H1 (cell line): Measurements from ENCODE around the gene TRIM61.
"Not testable (repeated sequence)": the region's sequence is repeated elsewhere in the genome, so short reads cannot be mapped to it uniquely, and the experiment has no call there.

Source experiments
- CEBPB ChIP-seq: IDR thresholded peaks from 2 replicates; pipeline ENCODE4 v1.6.1; 2012; ENCODE audit warnings: low read depth, low read length
- CHD1 ChIP-seq: IDR thresholded peaks from 2 replicates; pipeline ENCODE4 v1.6.1; 2012; ENCODE audit warnings: low read depth, low read length, improper control_type of control experiment
- CTCF ChIP-seq, 3 experiments: IDR thresholded peaks; 1 replicate in 2 of 3; 2 replicates in 1 of 3; pipeline versions ENCODE4 v1.5.1 to v1.6.1; 2011; ENCODE audit warnings: low read length in 3 of 3, mild to moderate bottlenecking in 3 of 3, inconsistent platforms in 2 of 3, low read depth in 1 of 3, moderate library complexity in 1 of 3; ENCODE audit not compliant: insufficient read depth in 1 of 3; ENCODE audit errors: control extremely low read depth in 1 of 3
- EP300 ChIP-seq, 2 experiments: IDR thresholded peaks; 1 replicate in 1 of 2; 2 replicates in 1 of 2; pipeline ENCODE4 v1.6.1; 2011 to 2012; ENCODE audit warnings: low read depth in 2 of 2, low read length in 2 of 2, mild to moderate bottlenecking in 2 of 2, borderline replicate concordance in 1 of 2, inconsistent platforms in 1 of 2, moderate library complexity in 1 of 2
- MAX ChIP-seq: IDR thresholded peaks from 2 replicates; pipeline ENCODE4 v1.6.1; 2012; ENCODE audit warnings: inconsistent platforms
- NANOG ChIP-seq: IDR thresholded peaks from 2 replicates; pipeline ENCODE4 v1.6.1; 2011; ENCODE audit warnings: low read length, low read depth, mild to moderate bottlenecking, inconsistent platforms; ENCODE audit not compliant: insufficient read depth, poor library complexity, severe bottlenecking
- POLR2A ChIP-seq, 2 experiments: IDR thresholded peaks; 1 replicate in 1 of 2; 2 replicates in 1 of 2; pipeline ENCODE4 v1.6.1; 2011; ENCODE audit warnings: low read depth in 2 of 2, low read length in 2 of 2, mild to moderate bottlenecking in 2 of 2; ENCODE audit errors: control extremely low read depth in 1 of 2
- POLR2AphosphoS5 ChIP-seq: IDR thresholded peaks from 2 replicates; pipeline ENCODE4 v1.6.1; 2011; ENCODE audit warnings: low read depth, low read length
- RFX5 ChIP-seq: IDR thresholded peaks from 2 replicates; pipeline ENCODE4 v1.6.1; 2011; ENCODE audit warnings: low read depth, low read length, improper control_type of control experiment, borderline replicate concordance
- TCF12 ChIP-seq: IDR thresholded peaks from 2 replicates; pipeline ENCODE4 v1.6.1; 2011; ENCODE audit warnings: low read depth, mild to moderate bottlenecking, low read length

- not testable (repeated sequence) for TF ChIP-seq TCF12; NANOG; CTCF (IDR thresholded peaks at IDR 0.05; ENCODE audit: control extremely low read depth in 1 of 3, insufficient read depth in 1 of 3, low read depth in 1 of 3, low read length in 3 of 3); POLR2AphosphoS5; CEBPB; MAX; POLR2A (IDR thresholded peaks at IDR 0.05; ENCODE audit: control extremely low read depth in 1 of 2, low read depth in 2 of 2, low read length in 2 of 2); CHD1; EP300 (IDR thresholded peaks at IDR 0.05; ENCODE audit: borderline replicate concordance in 1 of 2, low read depth in 2 of 2, low read length in 2 of 2); RFX5
These were observed 42.5 kb upstream of the TRIM61 start for GRCh38 chr4:165019995-165020394.
